NAMALWA (cell line): ENCODE measurements around the gene PRSS16.

Experiments used
- DNase-seq: peaks from one replicate; pipeline ENCODE4 v3.0.0-alpha.2; 2015; ENCODE audit warnings: low spot score

PRSS16 gene

GRCh38 chr6:27286141-27286540 is 38.6 kb downstream of the PRSS16 start:
- no peak for DNase-seq

- DNase-seq, result no peak
Observed at GRCh38 chr6:27287751-27288135, 40.2 kb downstream of the PRSS16 start.

DNA sequence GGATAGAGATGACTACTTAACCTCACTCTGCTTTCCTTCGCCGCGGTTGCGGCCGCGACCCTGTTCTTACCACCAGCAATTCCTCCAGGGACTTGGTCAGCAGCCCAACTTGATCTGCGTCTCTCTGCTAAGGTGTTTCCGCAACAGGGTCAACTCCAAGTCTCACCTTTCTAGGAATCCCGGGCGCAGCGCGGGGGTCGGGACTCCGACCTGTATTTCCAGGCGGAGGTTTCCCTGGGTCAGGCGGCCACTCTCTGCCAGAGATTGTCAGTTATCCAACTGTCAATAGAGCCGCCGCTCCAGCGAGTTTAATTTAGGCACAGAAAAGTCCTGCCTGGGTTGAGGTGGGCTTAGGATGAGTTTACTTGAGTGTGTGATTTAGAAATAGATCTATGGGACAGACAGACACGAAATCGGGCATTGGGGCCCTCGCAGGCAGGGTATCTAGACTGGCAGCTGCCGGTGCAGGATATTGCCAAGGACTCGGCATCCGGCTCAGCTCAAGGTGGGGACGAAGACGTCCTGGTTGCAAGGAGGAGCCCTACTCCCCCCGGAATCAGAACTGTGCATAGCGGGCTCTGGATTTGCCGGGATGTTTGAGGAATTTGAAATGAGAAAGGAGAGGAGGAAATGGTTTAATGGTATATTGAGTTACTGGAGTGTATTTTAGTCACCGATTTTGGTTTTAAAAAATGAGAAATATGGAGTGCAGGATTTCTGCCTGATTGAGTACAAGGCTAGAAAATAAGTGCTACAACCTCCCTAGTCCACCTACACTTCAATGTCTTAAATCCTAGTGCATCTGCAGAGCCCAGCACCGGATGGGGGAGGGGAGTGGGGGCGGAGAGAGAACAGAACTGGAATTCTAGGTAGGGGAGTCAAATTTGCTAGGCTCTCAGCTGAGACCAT is 40.9 kb downstream of the PRSS16 start:
- DNase-seq, result no peak

- DNase-seq, result no peak
Observed at GRCh38 chr6:27290065-27290849, 42.8 kb downstream of the PRSS16 start.

GRCh38 chr6:27290850-27291208 is 43.3 kb downstream of the PRSS16 start:
- no peak for DNase-seq

- DNase-seq, result no peak
Observed at GRCh38 chr6:27293436-27294098, 46.1 kb downstream of the PRSS16 start.

DNA sequence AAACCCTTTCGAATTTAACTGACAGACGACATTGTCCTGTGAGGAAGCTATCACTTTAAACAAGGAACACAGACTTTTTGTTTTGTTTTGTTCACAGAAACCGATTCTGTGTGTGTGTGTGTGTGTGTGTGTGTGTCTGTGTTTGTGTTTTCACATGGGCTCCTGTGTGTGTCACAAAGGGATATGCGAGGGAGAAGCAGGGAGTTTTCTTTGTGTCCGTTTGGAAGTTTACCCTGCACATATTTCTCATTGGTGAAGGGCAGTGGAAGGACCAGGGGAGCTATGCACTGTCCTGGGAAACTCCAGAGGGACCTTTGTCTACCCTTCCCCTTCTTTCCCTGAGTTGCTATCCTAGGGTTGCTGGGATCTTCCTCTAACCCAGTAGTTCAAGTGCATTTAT is 46.9 kb downstream of the PRSS16 start:
- DNase-seq, result no peak

- DNase-seq, result no peak
Observed at GRCh38 chr6:27295301-27296079, 48.0 kb downstream of the PRSS16 start.

GRCh38 chr6:27296106-27296783 is 48.7 kb downstream of the PRSS16 start:
- DNase-seq, result no peak

- DNase-seq, result no peak
Observed at GRCh38 chr6:27297484-27297856, 50.0 kb downstream of the PRSS16 start.

DNA sequence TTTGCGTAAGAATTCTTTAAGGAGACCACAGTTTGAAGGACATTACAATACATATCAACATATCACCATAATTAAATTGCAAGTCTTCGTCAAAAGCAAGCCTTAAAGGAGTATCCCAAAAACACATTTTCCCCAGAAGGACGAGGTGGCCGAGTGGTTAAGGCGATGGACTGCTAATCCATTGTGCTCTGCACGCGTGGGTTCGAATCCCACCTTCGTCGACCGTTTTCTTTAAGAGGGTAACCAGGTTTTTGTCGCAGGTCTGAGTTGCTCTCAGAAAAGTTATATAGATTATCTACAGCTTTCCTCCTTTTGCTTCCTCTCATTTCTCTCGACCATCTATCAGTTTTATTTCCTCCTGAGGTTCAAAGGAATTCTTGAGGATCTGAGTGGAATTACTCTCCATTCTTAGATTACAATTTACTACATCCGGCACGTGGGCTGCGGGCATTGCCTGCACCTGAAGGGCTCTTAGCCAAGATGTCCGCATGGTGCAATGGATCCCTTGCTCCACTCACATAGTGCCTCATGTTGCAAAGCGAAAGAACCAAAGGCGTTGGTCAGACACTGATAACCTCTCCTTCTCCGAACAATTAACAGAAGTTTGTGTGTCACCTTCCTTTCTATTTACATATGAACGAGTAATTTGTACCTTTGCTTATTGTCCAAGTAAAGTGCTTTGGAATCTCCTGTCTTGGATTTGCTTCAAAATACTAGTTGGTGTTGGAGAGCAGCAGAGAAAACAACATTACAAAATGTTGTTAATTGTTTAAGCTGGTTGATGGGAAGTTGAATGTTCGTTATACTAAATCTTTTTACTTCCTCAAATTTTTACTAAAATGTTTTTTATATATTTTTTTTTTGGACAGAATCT is 50.6 kb downstream of the PRSS16 start:
- DNase-seq, result no peak

DNA sequence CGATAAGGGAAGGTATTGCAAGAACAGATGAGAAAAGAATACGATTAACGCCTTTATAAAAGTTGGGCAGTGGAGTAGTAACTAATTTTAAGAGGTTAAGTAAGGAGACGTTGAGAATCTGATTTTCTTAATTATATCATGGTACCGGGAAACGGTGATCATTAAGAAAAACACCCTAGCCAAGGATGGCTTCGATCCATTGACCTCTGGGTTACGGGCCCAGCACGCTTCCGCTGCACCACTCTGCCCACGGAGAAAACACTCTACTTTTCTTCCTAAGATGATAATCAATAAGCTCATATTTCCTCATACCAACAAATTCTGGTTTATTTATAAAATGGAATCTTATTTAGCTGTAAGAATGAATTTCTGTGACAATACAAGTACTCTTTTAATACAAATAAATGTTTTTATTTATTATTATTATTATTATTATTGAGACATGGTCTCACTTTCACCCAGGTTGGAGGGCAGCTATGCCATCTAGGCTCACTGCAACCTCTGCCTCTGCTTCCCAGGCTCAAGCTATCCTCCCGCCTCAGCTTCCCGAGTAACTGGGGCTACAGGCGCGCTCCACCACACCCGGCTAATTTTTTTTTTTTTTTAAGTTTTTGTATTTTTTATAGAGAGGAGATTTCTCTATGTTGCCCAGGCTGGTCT is 56.2 kb downstream of the PRSS16 start:
- DNase-seq, result no peak
